ENCODE results near the gene DAGLA.
A peak's percentile ranks its signal among the peaks of the same experiment; 100 is the strongest.

Gene DAGLA

GRCh38 chr11:61691380-61692156, 11.4 kb downstream of the DAGLA start:
- intact Hi-C loops (cut with micrococcal nuclease): no loop called here
- Mint-ChIP-seq H3K9me3 (no peaks in the 10 kb centered on the region), H3K27ac (peak overlapping the region; percentile 18), H3K27me3 (no peaks in the 10 kb centered on the region), H3K4me1 (ENCODE audit: low read depth) (peaks cover 34% of the 10 kb centered on the region), H3K4me3 (no peak overlapping the region), H3K36me3 (ENCODE audit: low read depth) (peaks cover 31% of the 10 kb centered on the region)

DNA sequence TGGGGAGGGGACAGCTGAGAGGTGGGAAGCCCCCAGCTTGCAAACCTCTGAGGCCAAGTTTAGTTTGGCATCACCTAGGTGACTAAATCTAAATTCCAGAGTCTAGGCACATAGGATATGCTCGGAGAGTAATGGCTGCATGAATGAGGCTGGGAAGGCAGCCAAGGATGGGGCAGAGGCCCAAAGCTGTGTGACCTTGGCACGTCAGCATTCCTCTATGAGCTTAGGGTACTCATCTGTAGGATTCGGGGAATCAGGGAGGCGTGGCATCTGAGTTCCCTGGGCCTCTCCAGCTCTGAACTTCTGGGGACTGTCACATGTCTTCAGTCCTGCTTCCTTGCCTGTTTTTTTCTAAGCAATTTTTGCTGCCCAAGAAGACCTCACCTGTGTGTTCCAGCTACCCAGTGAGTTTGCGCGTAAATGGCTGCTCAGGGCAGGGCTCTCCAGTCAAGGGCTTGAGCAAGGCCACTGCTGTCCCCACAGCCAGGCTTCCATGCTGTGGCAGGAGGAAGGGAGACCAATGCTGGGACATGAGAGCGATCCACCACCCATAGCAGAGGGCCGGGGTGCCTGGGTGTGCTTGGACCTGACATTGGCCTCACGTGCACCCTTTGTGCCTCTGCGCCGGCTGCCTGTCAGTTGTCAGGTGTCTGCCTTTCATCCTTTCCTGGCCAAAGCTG, 13.9 kb downstream of the DAGLA start:
- Mint-ChIP-seq H3K36me3 (ENCODE audit: low read depth) (peaks cover 44% of the 10 kb centered on the region), H3K4me3 (no peak overlapping the region), H3K4me1 (ENCODE audit: low read depth) (peaks cover 57% of the 10 kb centered on the region), H3K9me3 (no peaks in the 10 kb centered on the region), H3K27ac (peak overlapping the region; percentile 94), H3K27me3 (no peaks in the 10 kb centered on the region)
- intact Hi-C loops (cut with micrococcal nuclease): no loop called here

DNA sequence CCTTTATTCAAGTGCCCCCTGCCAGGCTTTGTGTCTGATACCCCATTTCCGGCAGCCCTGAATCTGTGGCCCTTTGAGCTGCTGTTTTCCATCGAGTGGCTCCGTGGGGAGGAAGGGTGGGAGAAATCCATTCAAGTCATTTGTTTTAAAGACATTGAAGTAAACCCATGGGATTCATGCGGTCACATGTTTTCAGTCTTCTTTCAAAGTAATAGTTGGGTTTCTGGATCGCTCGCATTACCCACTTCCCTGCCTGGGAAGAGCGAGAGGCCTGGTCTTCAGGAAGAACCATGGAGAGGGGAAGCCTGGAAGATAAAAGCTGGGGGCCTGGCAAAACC, 14.4 kb downstream of the DAGLA start:
- H3K4me1 Mint-ChIP-seq (ENCODE audit: low read depth): peaks cover 62% of the 10 kb centered on the region
- H3K36me3 Mint-ChIP-seq (ENCODE audit: low read depth): peaks cover 49% of the 10 kb centered on the region
- H3K4me3 Mint-ChIP-seq: no peak overlapping the region
- no peaks in the 10 kb centered on the region for H3K27me3 Mint-ChIP-seq
- H3K9me3 Mint-ChIP-seq: no peaks in the 10 kb centered on the region
- H3K27ac Mint-ChIP-seq: peak overlapping the region; percentile 94
- intact Hi-C loops (cut with micrococcal nuclease): no loop called here

DNA sequence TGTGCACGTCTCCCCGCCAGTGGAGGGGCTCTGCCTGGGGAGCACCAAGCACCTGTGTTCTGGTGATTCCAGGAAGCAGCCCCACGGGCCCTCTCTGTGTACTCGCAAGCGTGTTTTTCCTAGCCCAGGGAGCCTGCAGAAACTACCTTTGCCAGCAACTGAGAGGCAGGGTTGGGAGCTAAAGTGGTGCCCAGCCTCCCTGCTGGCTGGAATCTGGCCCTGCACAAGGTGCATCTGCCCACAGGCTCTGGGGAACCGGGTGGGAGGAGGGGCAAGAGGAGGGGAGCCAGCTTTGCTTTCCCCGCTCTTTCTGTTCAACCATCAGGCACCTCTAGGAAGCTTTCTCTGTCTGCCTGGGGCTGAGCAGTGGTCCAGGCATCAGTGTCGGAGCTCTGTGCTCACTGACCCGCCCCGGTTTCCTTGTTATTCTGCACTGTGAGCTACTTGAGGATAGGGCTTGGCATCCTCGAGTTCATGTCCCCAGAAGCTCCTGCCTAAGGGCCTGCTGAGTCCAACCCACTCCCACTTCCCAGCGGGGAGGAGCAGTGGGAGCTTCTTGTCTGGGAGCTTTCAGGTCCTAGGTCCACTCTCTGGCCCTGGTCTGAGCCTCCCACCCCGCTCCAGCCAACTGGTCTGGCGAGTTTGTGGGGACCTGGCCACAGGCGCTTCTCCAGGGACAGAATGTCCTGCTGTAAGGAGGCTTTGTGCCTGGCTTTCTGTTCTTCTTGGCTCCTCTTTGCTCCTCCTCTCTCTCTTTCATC, 14.9 kb downstream of the DAGLA start:
- no peaks in the 10 kb centered on the region for H3K9me3 Mint-ChIP-seq
- H3K4me1 Mint-ChIP-seq (ENCODE audit: low read depth): peaks cover 68% of the 10 kb centered on the region
- peak overlapping the region; percentile 71 for H3K4me3 Mint-ChIP-seq
- intact Hi-C loops (cut with micrococcal nuclease): loop anchor here (5.0 kb wide), 1 partner anchor 37 kb away; no protein-coding TSS in a partner anchor
- H3K27me3 Mint-ChIP-seq: no peaks in the 10 kb centered on the region
- H3K27ac Mint-ChIP-seq: peak overlapping the region; percentile 94
- peaks cover 49% of the 10 kb centered on the region for H3K36me3 Mint-ChIP-seq (ENCODE audit: low read depth)

GRCh38 chr11:61695917-61696316, 15.7 kb downstream of the DAGLA start:
- Mint-ChIP-seq H3K36me3 (ENCODE audit: low read depth) (peaks cover 50% of the 10 kb centered on the region), H3K27ac (peak overlapping the region; percentile 94), H3K4me3 (peak overlapping the region; percentile 71), H3K9me3 (no peaks in the 10 kb centered on the region), H3K4me1 (ENCODE audit: low read depth) (peaks cover 76% of the 10 kb centered on the region), H3K27me3 (no peaks in the 10 kb centered on the region)
- intact Hi-C loops (cut with micrococcal nuclease): loop anchor here (1.0 to 5.0 kb wide), 2 partner anchors 8 to 36 kb away; no protein-coding TSS in a partner anchor

DNA sequence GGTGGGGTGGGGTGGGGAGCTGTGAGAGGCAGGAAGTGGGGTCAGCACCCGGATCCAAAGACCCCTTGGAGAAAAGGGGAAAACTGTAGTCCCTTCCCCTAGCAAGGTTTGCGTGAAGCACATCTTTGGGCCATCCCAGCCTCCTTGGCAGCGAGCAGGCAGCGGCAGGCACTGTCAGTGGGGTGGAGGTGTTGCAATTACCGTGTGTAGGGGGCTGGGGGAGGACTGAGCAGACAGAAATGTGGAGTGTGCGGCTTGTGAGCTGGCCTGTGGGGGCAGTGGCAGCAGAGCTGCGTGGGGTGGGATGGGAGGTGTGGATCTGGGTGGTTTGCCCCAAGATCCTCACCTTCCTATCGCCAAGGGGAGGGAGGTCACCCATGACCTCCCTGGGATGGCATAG, 16.4 kb downstream of the DAGLA start:
- peaks cover 52% of the 10 kb centered on the region for H3K36me3 Mint-ChIP-seq (ENCODE audit: low read depth)
- no peaks in the 10 kb centered on the region for H3K9me3 Mint-ChIP-seq
- intact Hi-C loops (cut with micrococcal nuclease): loop anchor here (1.0 to 5.0 kb wide), 2 partner anchors 8 to 36 kb away; no protein-coding TSS in a partner anchor
- peak overlapping the region; percentile 94 for H3K27ac Mint-ChIP-seq
- H3K4me3 Mint-ChIP-seq: peak overlapping the region; percentile 30
- H3K4me1 Mint-ChIP-seq (ENCODE audit: low read depth): peaks cover 83% of the 10 kb centered on the region
- H3K27me3 Mint-ChIP-seq: no peaks in the 10 kb centered on the region

DNA sequence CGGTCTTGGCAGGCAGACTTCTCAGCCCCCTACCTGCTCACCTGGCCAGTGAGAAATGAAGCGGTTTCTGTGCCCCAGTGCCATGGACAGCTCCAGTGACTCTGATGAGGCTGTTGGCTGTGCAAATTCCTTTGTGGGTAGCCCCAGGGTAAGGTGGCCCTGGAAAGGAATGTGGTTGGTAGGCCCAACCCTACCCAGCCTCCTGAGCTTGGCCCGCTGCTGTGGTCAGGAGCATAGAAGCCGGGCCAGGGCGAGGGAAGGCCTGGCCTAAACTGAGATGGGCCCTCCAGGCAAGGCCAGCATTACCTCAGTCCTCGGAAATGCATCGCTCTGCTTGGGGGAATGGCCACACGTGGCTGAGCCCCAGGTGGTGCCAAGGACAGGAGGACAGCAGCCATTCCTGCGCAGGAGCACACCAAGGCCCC, 16.9 kb downstream of the DAGLA start:
- H3K36me3 Mint-ChIP-seq (ENCODE audit: low read depth): peaks cover 50% of the 10 kb centered on the region
- intact Hi-C loops (cut with micrococcal nuclease): loop anchor here (5.0 kb wide), 1 partner anchor 35 kb away; no protein-coding TSS in a partner anchor

DNA sequence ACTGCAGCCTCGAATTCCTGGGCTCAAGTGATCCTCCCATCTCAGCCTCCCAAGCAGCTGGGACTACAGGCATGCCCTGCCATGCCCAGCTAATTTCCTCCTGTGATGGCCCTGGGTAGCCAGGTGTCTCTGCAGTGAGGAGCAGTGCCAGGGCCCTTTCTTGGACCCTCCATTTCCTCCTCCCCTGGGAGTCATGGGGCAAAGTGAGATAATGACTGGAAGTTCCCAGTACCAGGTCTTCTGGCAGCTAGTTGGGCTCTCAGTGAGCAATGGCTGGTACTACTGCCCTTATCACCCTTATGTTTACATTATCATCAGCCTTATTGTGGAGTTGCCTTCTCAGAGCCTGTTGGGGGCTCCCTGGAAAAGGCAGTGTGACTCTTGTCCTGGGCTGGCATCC, 17.6 kb downstream of the DAGLA start:
- Mint-ChIP-seq H3K36me3 (ENCODE audit: low read depth) (peaks cover 45% of the 10 kb centered on the region), H3K4me3 (peak overlapping the region; percentile 50), H3K9me3 (no peaks in the 10 kb centered on the region), H3K27ac (peak overlapping the region; percentile 94), H3K4me1 (ENCODE audit: low read depth) (peaks cover 94% of the 10 kb centered on the region), H3K27me3 (no peaks in the 10 kb centered on the region)
- intact Hi-C loops (cut with micrococcal nuclease): loop anchor here (5.0 kb wide), 1 partner anchor 35 kb away; no protein-coding TSS in a partner anchor

More for the DNA sequence above, 16.9 kb downstream of the DAGLA start:
- no peak overlapping the region for H3K4me3 Mint-ChIP-seq
- H3K9me3 Mint-ChIP-seq: no peaks in the 10 kb centered on the region
- peak overlapping the region; percentile 94 for H3K27ac Mint-ChIP-seq
- no peaks in the 10 kb centered on the region for H3K27me3 Mint-ChIP-seq
- peaks cover 88% of the 10 kb centered on the region for H3K4me1 Mint-ChIP-seq (ENCODE audit: low read depth)

GRCh38 chr11:61698173-61698948, 18.2 kb downstream of the DAGLA start:
- peak overlapping the region; percentile 94 for H3K27ac Mint-ChIP-seq
- H3K36me3 Mint-ChIP-seq (ENCODE audit: low read depth): peaks cover 50% of the 10 kb centered on the region

DNA sequence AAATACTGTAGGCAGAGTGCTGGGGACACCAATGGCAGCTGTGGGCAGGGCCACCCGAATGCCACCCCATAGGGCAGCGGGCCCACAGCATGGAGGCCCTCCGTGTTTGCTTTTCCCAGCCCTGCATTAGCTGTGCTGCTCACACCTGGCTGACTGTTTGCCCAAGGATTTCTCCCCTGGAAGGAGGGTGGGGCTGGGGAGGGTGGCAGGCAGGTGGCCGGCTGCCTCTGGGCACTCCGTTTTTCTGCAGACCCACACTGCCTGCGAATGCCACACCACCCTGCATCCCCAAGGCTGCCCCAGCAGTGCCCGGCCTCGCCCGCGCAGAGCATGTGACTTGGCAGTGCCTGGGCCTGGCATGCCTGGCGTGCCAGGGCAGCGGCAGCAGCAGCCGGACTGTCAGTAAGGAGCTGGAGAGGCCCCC, 19.6 kb downstream of the DAGLA start:
- Mint-ChIP-seq H3K9me3 (no peaks in the 10 kb centered on the region), H3K4me1 (ENCODE audit: low read depth) (peaks cover 97% of the 10 kb centered on the region), H3K36me3 (ENCODE audit: low read depth) (peaks cover 55% of the 10 kb centered on the region), H3K27ac (peak overlapping the region; percentile 94), H3K27me3 (no peaks in the 10 kb centered on the region), H3K4me3 (no peak overlapping the region)
- intact Hi-C loops (cut with micrococcal nuclease): loop anchor here (5.0 kb wide), 1 partner anchor 33 kb away; no protein-coding TSS in a partner anchor

More at GRCh38 chr11:61698173-61698948, 18.2 kb downstream of the DAGLA start:
- Mint-ChIP-seq H3K27me3 (no peaks in the 10 kb centered on the region), H3K4me1 (ENCODE audit: low read depth) (peaks cover 98% of the 10 kb centered on the region), H3K9me3 (no peaks in the 10 kb centered on the region), H3K4me3 (peak overlapping the region; percentile 50)
- intact Hi-C loops (cut with micrococcal nuclease): loop anchor here (5.0 kb wide), 1 partner anchor 34 kb away; no protein-coding TSS in a partner anchor

DNA sequence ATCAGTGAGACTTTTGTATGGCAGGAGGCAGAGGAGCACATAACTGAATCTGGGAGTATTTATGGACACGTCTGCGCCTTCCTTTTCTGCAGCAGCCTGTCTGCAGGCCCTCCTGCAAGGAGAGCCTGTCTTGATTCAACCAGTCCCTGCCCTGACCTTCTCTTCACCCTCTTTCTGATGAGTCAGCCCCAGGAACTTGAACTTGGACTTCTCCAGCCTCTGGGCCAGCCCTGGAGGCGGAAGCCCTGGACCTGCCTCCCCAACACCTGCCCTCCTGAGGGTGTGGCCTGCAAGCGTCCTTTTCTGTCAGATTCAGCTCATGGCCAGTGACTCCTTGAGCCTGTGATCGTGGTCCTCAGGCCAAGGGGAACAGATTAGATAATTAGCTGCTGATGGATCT, 20.0 kb downstream of the DAGLA start:
- Mint-ChIP-seq H3K27me3 (no peaks in the 10 kb centered on the region), H3K27ac (peak overlapping the region; percentile 94), H3K4me3 (no peak overlapping the region), H3K9me3 (no peaks in the 10 kb centered on the region), H3K4me1 (ENCODE audit: low read depth) (peaks cover 96% of the 10 kb centered on the region), H3K36me3 (ENCODE audit: low read depth) (peaks cover 59% of the 10 kb centered on the region)
- intact Hi-C loops (cut with micrococcal nuclease): no loop called here

DNA sequence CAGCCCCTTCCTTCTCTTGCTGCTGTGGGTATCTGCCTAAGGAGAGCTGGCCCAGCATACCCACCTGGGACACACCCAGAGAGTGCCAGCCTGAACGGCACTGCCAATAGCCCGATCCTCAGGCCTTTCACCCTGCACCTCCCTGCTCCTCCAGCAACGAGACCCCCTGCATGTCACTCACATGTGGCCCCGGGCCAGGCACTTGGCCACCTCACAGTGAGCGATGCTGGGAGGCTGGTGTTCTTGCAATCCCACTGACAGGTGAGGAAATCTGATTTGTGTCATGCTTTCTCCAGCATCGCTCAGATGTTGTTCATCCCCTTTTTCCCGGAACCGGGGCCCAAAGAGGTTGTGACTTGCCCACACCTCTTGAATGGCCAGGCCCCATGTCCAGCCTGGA, 20.5 kb downstream of the DAGLA start:
- intact Hi-C loops (cut with micrococcal nuclease): no loop called here
- H3K9me3 Mint-ChIP-seq: no peaks in the 10 kb centered on the region
- peaks cover 64% of the 10 kb centered on the region for H3K36me3 Mint-ChIP-seq (ENCODE audit: low read depth)
- H3K27me3 Mint-ChIP-seq: no peaks in the 10 kb centered on the region
- peak overlapping the region; percentile 94 for H3K27ac Mint-ChIP-seq
- H3K4me1 Mint-ChIP-seq (ENCODE audit: low read depth): peaks cover 96% of the 10 kb centered on the region
- H3K4me3 Mint-ChIP-seq: peak overlapping the region; percentile 45

Measured in dendritic cell treated with granulocyte-macrophage colony-stimulating factor and Interleukin-4, amounts not matched to agents 40 ng/mL and 50 ng/mL, for 4 days (primary cell).